Measurements from ENCODE around the gene QRICH2.

The QRICH2 gene

DNA sequence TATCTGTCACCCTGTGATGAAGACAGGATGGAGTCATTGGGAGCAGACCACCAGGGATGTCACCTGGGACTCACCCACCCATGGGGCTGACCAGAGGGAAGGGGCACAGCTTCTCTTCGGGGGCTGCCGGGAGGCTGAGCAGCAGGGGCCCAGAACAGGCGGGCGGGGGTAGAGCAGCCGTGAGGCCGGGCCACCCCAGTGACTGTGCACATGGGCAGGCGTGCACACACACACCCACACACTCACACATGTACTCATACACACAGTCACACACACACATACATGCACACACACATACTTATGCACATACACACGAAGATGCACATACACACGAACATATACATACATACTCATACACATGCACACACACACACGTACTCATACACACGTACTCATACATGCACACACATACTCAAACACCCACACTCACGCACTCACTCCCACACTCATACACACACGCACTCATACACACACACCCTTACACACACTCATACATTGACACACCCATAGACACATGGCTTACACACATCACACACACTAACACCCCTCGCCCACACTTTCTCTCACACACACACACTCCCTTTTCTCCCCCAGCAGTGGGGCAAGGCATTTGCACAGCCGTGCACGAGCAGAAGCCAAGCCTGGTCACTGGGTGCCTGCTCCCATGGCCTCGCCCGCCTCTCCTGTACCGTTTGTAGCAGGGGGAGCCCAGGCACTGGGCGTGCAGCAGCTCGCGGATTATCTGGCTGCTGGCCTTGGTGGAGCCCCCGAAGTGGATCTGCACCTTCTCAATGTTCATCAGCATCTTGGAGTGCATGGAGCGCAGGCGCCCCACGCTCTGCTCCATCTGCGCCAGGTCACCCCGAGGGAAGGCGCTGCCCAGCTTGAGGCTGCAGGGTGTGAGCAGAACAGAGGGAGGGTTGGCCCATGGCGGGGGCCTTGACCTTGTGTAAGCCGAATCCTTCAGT lies 30.5 kb downstream of the QRICH2 start:
- Mint-ChIP-seq H3K4me3 (no peak overlapping the region), H3K36me3 (ENCODE audit: low read depth) (no peaks in the 10 kb centered on the region), H3K4me1 (peaks cover 38% of the 10 kb centered on the region), H3K27me3 (ENCODE audit: low read depth, poor library complexity) (peaks cover 2% of the 10 kb centered on the region), H3K9me3 (no peaks in the 10 kb centered on the region), H3K27ac (no peak overlapping the region)
- TF ChIP-seq CTCF (IDR thresholded peaks at IDR 0.05): no peak
- no peak for DNase-seq

GRCh38 chr17:76276461-76277299 lies 31.4 kb downstream of the QRICH2 start:
- no peak overlapping the region for H3K27ac Mint-ChIP-seq
- no peak for TF ChIP-seq CTCF (IDR thresholded peaks at IDR 0.05)
- peaks cover 31% of the 10 kb centered on the region for H3K4me1 Mint-ChIP-seq
- DNase-seq: no peak
- no peak overlapping the region for H3K4me3 Mint-ChIP-seq
- no peaks in the 10 kb centered on the region for H3K36me3 Mint-ChIP-seq (ENCODE audit: low read depth)
- no peaks in the 10 kb centered on the region for H3K9me3 Mint-ChIP-seq
- H3K27me3 Mint-ChIP-seq (ENCODE audit: low read depth, poor library complexity): peaks cover 2% of the 10 kb centered on the region

GRCh38 chr17:76276069-76276431 lies 32.0 kb downstream of the QRICH2 start:
- H3K27ac Mint-ChIP-seq: no peak overlapping the region
- H3K27me3 Mint-ChIP-seq (ENCODE audit: low read depth, poor library complexity): peaks cover 2% of the 10 kb centered on the region
- no peaks in the 10 kb centered on the region for H3K36me3 Mint-ChIP-seq (ENCODE audit: low read depth)
- no peak for TF ChIP-seq CTCF (IDR thresholded peaks at IDR 0.05)
- H3K9me3 Mint-ChIP-seq: no peaks in the 10 kb centered on the region
- H3K4me3 Mint-ChIP-seq: no peak overlapping the region
- peaks cover 37% of the 10 kb centered on the region for H3K4me1 Mint-ChIP-seq
- no peak for DNase-seq

- Mint-ChIP-seq H3K36me3 (ENCODE audit: low read depth) (no peaks in the 10 kb centered on the region), H3K9me3 (no peaks in the 10 kb centered on the region), H3K27ac (no peak overlapping the region), H3K27me3 (ENCODE audit: low read depth, poor library complexity) (peaks cover 2% of the 10 kb centered on the region), H3K4me1 (peaks cover 42% of the 10 kb centered on the region), H3K4me3 (no peak overlapping the region)
- TF ChIP-seq CTCF (IDR thresholded peaks at IDR 0.05): no peak
- no peak for DNase-seq
These were observed 32.6 kb downstream of the QRICH2 start for GRCh38 chr17:76275382-76276068.

- Mint-ChIP-seq H3K27ac (peak overlapping the region; percentile 41), H3K9me3 (no peaks in the 10 kb centered on the region), H3K36me3 (ENCODE audit: low read depth) (peaks cover 7% of the 10 kb centered on the region), H3K4me3 (no peak overlapping the region), H3K4me1 (peaks cover 50% of the 10 kb centered on the region), H3K27me3 (ENCODE audit: low read depth, poor library complexity) (no peaks in the 10 kb centered on the region)
- TF ChIP-seq CTCF (IDR thresholded peaks at IDR 0.05): no peak
- no peak for DNase-seq
These were observed 33.7 kb downstream of the QRICH2 start for GRCh38 chr17:76274112-76274956.
